IPS-15b (cell line): ENCODE data around the gene SHISA7.

Source experiments
- H3K27me3 ChIP-seq: one replicate; pipeline ENCODE4 v1.6.1; 2013; ENCODE audit warnings: low read length; ENCODE audit not compliant: control insufficient read depth, insufficient read depth
- H3K36me3 ChIP-seq: one replicate; pipeline ENCODE4 v1.6.1; 2013; ENCODE audit warnings: low read length; ENCODE audit not compliant: control insufficient read depth, insufficient read depth
- H3K4me1 ChIP-seq: one replicate; pipeline ENCODE4 v1.6.1; 2013; ENCODE audit warnings: mild to moderate bottlenecking, low read length; ENCODE audit not compliant: control insufficient read depth, insufficient read depth
- H3K4me3 ChIP-seq: one replicate; pipeline ENCODE4 v1.5.1; 2013; ENCODE audit warnings: low read depth, low read length
- H3K9ac ChIP-seq: one replicate; pipeline ENCODE4 v1.6.1; 2013; ENCODE audit warnings: low read depth, mild to moderate bottlenecking, low read length
- H3K9me3 ChIP-seq: one replicate; pipeline ENCODE4 v1.6.1; 2013; ENCODE audit warnings: mild to moderate bottlenecking, low read length; ENCODE audit not compliant: control insufficient read depth, insufficient read depth

Gene SHISA7

DNA sequence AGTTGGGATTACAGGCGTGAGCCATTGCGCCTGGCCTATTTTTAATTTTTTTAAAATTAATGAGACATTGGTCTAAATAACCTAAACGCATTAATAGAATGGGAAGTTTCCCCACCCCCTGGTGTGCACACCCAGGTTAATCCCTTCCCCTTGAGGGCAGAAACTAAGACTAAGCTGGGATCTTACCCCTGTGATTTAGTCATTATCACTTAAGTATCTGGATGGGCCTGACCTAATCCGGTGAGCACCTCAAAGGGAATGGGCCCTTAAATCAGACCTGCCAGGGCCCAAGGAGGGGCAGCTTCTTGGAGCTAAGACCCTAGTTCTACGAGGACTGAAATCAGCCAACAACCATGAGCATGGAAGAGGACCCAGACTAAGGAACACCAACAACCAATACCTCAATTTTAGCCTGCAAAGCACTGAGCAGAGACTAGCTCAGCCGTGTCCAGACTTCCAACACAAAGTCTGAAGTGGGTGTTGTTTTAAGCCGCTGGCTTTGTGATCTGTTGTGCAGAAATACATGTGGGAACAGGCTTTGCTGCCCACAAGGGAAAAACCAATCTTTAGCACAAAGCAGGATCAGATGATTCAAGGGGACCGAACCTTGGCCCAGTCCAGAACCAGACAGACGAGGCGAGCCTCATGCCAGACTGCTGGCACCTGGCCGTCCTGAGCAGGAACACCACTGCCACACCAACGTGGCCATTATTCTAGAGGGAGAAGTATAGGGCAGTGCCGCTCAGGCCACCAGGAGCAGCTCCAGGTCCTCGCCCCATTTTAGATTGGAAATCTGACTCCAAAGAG lies 42.6 kb downstream of the SHISA7 start:
- peaks cover 40% of the 10 kb centered on the region for H3K36me3 ChIP-seq
- no peaks in the 10 kb centered on the region for H3K4me1 ChIP-seq
- H3K9ac ChIP-seq, result no peak overlapping the region
- H3K4me3 ChIP-seq, result no peak overlapping the region
- no peaks in the 10 kb centered on the region for H3K27me3 ChIP-seq
- H3K9me3 ChIP-seq, result no peaks in the 10 kb centered on the region

- Histone ChIP-seq H3K27me3 (no peaks in the 10 kb centered on the region), H3K4me3 (no peak overlapping the region)
These were observed 44.7 kb downstream of the SHISA7 start for GRCh38 chr19:55398200-55398925.

GRCh38 chr19:55392820-55393761 lies 50.0 kb downstream of the SHISA7 start:
- Histone ChIP-seq H3K36me3 (peaks cover 17% of the 10 kb centered on the region), H3K27me3 (no peaks in the 10 kb centered on the region), H3K4me3 (peak overlapping the region; percentile 13), H3K9me3 (no peaks in the 10 kb centered on the region), H3K4me1 (peaks cover 8% of the 10 kb centered on the region), H3K9ac (no peak overlapping the region)

More at GRCh38 chr19:55398200-55398925, 44.7 kb downstream of the SHISA7 start:
- no peak overlapping the region for H3K9ac ChIP-seq
- H3K4me1 ChIP-seq, result no peaks in the 10 kb centered on the region
- H3K36me3 ChIP-seq, result peaks cover 26% of the 10 kb centered on the region
- H3K9me3 ChIP-seq, result no peaks in the 10 kb centered on the region

DNA sequence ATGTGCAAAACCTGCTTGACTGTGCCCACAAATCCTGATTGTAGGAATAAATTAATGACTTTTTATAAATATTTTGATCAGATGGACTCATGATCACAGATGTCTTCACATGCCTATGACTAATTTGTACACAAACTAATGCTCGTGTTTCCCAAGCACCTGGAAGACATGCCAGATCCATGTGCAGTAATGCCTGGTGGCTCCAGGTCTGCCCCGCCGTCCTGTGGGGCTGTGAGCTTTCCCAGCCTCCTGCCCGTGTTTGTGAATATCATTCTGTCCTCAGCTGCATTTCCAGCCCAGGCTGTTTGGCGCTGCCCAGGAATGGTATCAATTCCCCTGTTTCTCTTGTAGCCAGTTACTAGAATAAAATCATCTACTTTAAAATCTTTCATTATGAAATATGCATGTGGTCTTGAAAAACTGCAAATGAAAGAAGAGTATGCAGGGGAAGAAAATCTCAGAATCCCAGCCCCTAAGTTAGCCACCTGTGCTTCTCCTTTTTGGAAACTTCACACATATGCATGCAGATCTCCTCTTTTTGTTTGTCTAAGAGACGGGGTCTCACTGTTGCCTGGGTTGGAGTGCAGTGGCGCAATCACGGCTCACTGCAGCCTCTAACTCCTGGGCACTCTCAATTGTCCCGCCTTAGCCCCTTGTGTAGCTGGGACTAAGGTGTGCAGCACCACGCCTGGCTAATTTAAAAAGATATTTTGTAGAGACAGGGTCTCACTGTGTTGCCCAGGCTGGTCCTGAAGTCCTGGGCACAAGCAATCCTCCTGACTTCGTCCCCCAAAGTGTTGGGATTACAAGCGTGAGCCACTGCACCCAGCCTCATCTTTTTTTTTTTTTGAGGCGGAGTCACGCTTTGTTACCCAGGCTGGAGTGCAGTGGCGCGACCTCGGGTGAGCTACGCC lies 51.1 kb downstream of the SHISA7 start:
- H3K9ac ChIP-seq, result no peak overlapping the region
- H3K4me1 ChIP-seq, result peaks cover 15% of the 10 kb centered on the region
- peak overlapping the region; percentile 13 for H3K4me3 ChIP-seq
- peaks cover 28% of the 10 kb centered on the region for H3K36me3 ChIP-seq
- no peaks in the 10 kb centered on the region for H3K9me3 ChIP-seq
- H3K27me3 ChIP-seq, result no peaks in the 10 kb centered on the region

GRCh38 chr19:55391191-55391670 lies 51.9 kb downstream of the SHISA7 start:
- Histone ChIP-seq H3K4me3 (no peak overlapping the region), H3K9me3 (no peaks in the 10 kb centered on the region), H3K27me3 (no peaks in the 10 kb centered on the region), H3K36me3 (peaks cover 35% of the 10 kb centered on the region), H3K9ac (no peak overlapping the region), H3K4me1 (peaks cover 17% of the 10 kb centered on the region)

GRCh38 chr19:55390461-55390880 lies 52.6 kb downstream of the SHISA7 start:
- H3K4me1 ChIP-seq, result peaks cover 17% of the 10 kb centered on the region
- H3K9ac ChIP-seq, result no peak overlapping the region
- peaks cover 40% of the 10 kb centered on the region for H3K36me3 ChIP-seq
- H3K9me3 ChIP-seq, result no peaks in the 10 kb centered on the region
- H3K4me3 ChIP-seq, result no peak overlapping the region
- H3K27me3 ChIP-seq, result no peaks in the 10 kb centered on the region

- H3K36me3 ChIP-seq, result peaks cover 40% of the 10 kb centered on the region
- H3K4me3 ChIP-seq, result no peak overlapping the region
- no peaks in the 10 kb centered on the region for H3K27me3 ChIP-seq
- H3K4me1 ChIP-seq, result peaks cover 17% of the 10 kb centered on the region
- H3K9me3 ChIP-seq, result no peaks in the 10 kb centered on the region
- peak overlapping the region; percentile 12 for H3K9ac ChIP-seq
These were observed 53.4 kb downstream of the SHISA7 start for GRCh38 chr19:55389386-55390317.

DNA sequence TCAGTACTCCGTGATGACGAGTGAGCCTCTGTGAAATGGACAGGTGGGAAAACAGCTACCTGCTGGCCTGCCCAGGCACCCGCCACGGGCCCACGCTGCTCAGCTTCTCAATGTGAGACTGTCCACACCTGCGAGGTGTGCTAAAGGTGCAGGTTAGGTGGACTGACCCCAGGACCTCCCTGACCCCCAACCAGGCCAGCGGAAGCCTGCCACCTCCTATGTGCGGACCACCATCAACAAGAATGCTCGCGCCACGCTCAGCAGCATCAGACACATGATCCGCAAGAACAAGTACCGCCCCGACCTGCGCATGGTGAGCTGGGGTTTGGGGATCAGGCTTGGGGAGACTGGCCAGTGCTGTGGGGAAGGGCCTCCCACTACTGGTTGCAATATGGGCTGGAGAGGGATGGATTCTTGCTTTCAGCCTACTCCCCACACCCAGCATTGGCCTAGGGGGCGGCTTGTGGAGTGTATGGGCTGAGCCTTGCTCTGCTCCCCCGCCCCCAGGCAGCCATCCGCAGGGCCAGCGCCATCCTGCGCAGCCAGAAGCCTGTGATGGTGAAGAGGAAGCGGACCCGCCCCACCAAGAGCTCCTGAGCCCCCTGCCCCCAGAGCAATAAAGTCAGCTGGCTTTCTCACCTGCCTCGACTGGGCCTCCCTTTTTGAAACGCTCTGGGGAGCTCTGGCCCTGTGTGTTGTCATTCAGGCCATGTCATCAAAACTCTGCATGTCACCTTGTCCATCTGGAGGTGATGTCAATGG lies 55.2 kb downstream of the SHISA7 start:
- peak overlapping the region; percentile 98 for H3K4me3 ChIP-seq
- no peaks in the 10 kb centered on the region for H3K9me3 ChIP-seq
- peaks cover 17% of the 10 kb centered on the region for H3K4me1 ChIP-seq
- H3K9ac ChIP-seq, result peak overlapping the region; percentile 98
- peaks cover 40% of the 10 kb centered on the region for H3K36me3 ChIP-seq
- H3K27me3 ChIP-seq, result peaks cover under 1% of the 10 kb centered on the region

DNA sequence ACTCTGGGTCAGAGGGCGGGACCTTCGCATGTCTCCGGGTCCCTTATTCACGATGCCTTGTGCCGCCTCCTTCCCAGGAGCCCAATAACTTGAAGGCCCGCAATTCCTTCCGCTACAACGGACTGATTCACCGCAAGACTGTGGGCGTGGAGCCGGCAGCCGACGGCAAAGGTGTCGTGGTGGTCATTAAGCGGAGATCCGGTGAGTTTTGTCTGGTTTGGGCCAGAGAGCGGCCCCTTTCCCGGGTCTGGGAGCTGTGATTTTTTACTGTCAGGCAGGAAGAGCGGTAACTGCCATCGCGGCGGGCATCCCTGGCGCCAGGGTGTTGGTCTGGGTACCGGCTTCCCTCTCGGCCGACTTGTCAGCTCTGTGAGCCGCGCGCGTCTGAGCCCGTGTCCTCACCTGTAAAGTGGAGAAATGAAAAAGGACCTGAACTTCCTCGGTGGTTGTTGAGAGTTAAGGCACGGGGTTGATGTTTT lies 56.6 kb downstream of the SHISA7 start:
- Histone ChIP-seq H3K4me3 (peak overlapping the region; percentile 98), H3K9me3 (no peaks in the 10 kb centered on the region), H3K4me1 (peaks cover 15% of the 10 kb centered on the region), H3K36me3 (peaks cover 40% of the 10 kb centered on the region), H3K27me3 (peaks cover 11% of the 10 kb centered on the region), H3K9ac (peak overlapping the region; percentile 98)
